Ishikawa (cell line): ENCODE data around the gene RPL6.

Source experiments
- EP300 ChIP-seq: IDR thresholded peaks from 2 replicates; pipeline ENCODE4 v1.6.1; 2012; ENCODE audit warnings: borderline replicate concordance
- TCF12 ChIP-seq: IDR thresholded peaks from 2 replicates; pipeline ENCODE4 v1.6.1; 2012; ENCODE audit warnings: low read depth
- YY1 ChIP-seq: IDR thresholded peaks from 2 replicates; pipeline ENCODE4 v1.6.1; 2012; ENCODE audit warnings: low read depth
- TF ChIP-seq, protein P1 (sequence below): IDR thresholded peaks from 2 replicates; pipeline ENCODE4 v1.6.1; 2012

DNA sequence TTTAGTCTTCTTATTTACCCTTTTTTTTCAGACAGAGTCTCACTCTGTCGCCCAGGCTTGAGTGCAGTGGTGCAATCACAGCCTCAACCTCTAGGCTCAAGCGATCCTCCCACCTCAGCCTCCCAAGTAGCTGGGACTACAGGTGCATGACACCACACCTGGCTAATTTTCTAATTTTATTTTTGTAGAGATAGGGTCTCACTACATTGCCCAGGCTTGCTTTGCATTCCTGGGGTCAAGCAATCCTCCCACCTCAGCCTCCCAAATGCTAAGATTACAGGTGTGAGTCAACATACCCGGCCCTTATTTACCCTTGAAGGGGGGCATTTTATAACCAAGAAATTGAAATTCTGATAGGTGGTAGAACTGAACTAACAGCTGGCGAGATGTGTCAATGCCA lies 48.1 kb downstream of the RPL6 start:
- TF ChIP-seq TCF12 = no peak
- no peak for TF ChIP-seq YY1
- no peak for TF ChIP-seq EP300
- TF ChIP-seq, protein P1, sequence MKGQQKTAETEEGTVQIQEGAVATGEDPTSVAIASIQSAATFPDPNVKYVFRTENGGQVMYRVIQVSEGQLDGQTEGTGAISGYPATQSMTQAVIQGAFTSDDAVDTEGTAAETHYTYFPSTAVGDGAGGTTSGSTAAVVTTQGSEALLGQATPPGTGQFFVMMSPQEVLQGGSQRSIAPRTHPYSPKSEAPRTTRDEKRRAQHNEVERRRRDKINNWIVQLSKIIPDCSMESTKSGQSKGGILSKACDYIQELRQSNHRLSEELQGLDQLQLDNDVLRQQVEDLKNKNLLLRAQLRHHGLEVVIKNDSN = no peak
